Endothelial cell of umbilical vein (primary cell): ENCODE measurements around the gene ANKS1B. TPM values are rescaled to one million over a fixed set of nuclear protein-coding genes. Genes with fewer than 3 reads are reported as not detected.

ENCODE experiments used
- BruUV-seq: library from RNA; stranded (reverse); fragments of 400-500 nt; replicated peaks from 2 replicates; lab custom pipeline; 2021; lab: Mats Ljungman, UMichigan
- CTCF ChIA-PET: fragments of 300-600, 350-600 bp; sonication (Branson Sonifier 250); formaldehyde crosslinking; loops from one replicate; lab custom pipeline; 2021; ENCODE audit warnings: antibody characterized with exemption, inconsistent platforms; lab: Charles Lee
- POLR2A ChIA-PET: fragments of 300-600, 350-600 bp; sonication (Branson Sonifier 250); formaldehyde crosslinking; loops from one replicate; lab custom pipeline; 2021; ENCODE audit warnings: antibody characterized with exemption, inconsistent platforms; lab: Charles Lee
- DNase-seq: peaks from one replicate; pipeline ENCODE4 v3.0.0-alpha.2; 2011; ENCODE audit warnings: low read depth, low spot score
- FAIRE-seq: peaks from 2 replicates; lab custom pipeline; 2011; peaks lifted over from hg19 to GRCh38; lab: Jason Lieb, UNC
- H2AFZ ChIP-seq: 2 replicates; pipeline ENCODE4 v1.6.0; 2012; ENCODE audit warnings: low read depth, low read length, control low read depth, inconsistent platforms
- H3K27ac ChIP-seq: 2 replicates; pipeline ENCODE4 v1.5.1; 2011; ENCODE audit warnings: low read depth, mild to moderate bottlenecking, control low read depth, low read length, moderate library complexity; ENCODE audit not compliant: insufficient read depth
- H3K27me3 ChIP-seq, 2 experiments: 2 replicates each; pipeline versions ENCODE4 v1.6.0 to v1.6.1; 2011; ENCODE audit warnings: low read length in 2 of 2, mixed read lengths in 1 of 2; ENCODE audit not compliant: control insufficient read depth in 2 of 2, insufficient read depth in 2 of 2
- H3K36me3 ChIP-seq, 2 experiments: 2 replicates in 1 of 2; 3 replicates in 1 of 2; pipeline ENCODE4 v1.5.1; 2011; ENCODE audit warnings: low read length in 2 of 2, mild to moderate bottlenecking in 1 of 2, moderate library complexity in 1 of 2; ENCODE audit not compliant: control insufficient read depth in 2 of 2, insufficient read depth in 2 of 2; ENCODE audit errors: extremely low read depth in 1 of 2
- H3K4me1 ChIP-seq: 3 replicates; pipeline ENCODE4 v1.5.1; 2011; ENCODE audit warnings: mild to moderate bottlenecking, low read length; ENCODE audit not compliant: control insufficient read depth, insufficient read depth; ENCODE audit errors: extremely low read depth
- H3K4me2 ChIP-seq: 2 replicates; pipeline ENCODE4 v1.6.1; 2011; ENCODE audit warnings: low read length, control low read depth, mixed read lengths; ENCODE audit not compliant: insufficient read depth
- H3K4me3 ChIP-seq, 3 experiments: fragments of 200-600 bp in 1 of 3; sonication (generic), shearing (Covaris generic) in 1 of 3; replicated peaks in 1 of 3; 2 replicates each; pipeline ENCODE4 v1.5.1; 2011 to 2016; ENCODE audit warnings: control low read depth in 3 of 3, low read length in 3 of 3, mild to moderate bottlenecking in 2 of 3, inconsistent platforms in 1 of 3, low read depth in 1 of 3, moderate library complexity in 1 of 3; ENCODE audit not compliant: insufficient read depth in 1 of 3
- H3K79me2 ChIP-seq: 2 replicates; pipeline ENCODE4 v1.6.0; 2012; ENCODE audit warnings: low read length, inconsistent platforms; ENCODE audit not compliant: control insufficient read depth, insufficient read depth
- H3K9ac ChIP-seq: replicated peaks from 2 replicates; pipeline ENCODE3; 2011; ENCODE audit warnings: low read length, control low read depth; ENCODE audit not compliant: insufficient read depth; ENCODE audit errors: extremely low read depth
- H3K9me1 ChIP-seq: replicated peaks from 3 replicates; pipeline ENCODE4 v1.6.0; 2011; ENCODE audit warnings: mild to moderate bottlenecking, low read length; ENCODE audit not compliant: control insufficient read depth, insufficient read depth; ENCODE audit errors: extremely low read depth
- H3K9me3 ChIP-seq: replicated peaks from 2 replicates; pipeline ENCODE4 v1.5.1; 2012; ENCODE audit warnings: low read length, inconsistent platforms; ENCODE audit not compliant: control insufficient read depth, insufficient read depth
- H4K20me1 ChIP-seq: replicated peaks from 2 replicates; pipeline ENCODE3; 2011; ENCODE audit warnings: mild to moderate bottlenecking, low read length; ENCODE audit not compliant: control insufficient read depth, insufficient read depth; ENCODE audit errors: extremely low read depth
- FOS ChIP-seq: IDR thresholded peaks from 2 replicates; pipeline ENCODE4 v1.6.1; 2011; ENCODE audit warnings: mild to moderate bottlenecking, low read length, moderate library complexity, borderline replicate concordance; ENCODE audit not compliant: insufficient read depth
- GATA2 ChIP-seq: IDR thresholded peaks from 2 replicates; pipeline ENCODE4 v1.7.0; 2011; ENCODE audit warnings: low read depth, mild to moderate bottlenecking, moderate library complexity, mixed read lengths, low read length; ENCODE audit not compliant: insufficient read length, insufficient read depth
- MYC ChIP-seq: IDR thresholded peaks from one replicate; pipeline ENCODE4 v1.6.1; 2011; ENCODE audit warnings: mild to moderate bottlenecking, low read depth, low read length
- POLR2A ChIP-seq: IDR thresholded peaks from 2 replicates; pipeline ENCODE4 v1.6.1; 2012; ENCODE audit warnings: low read depth, mild to moderate bottlenecking, control low read depth, low read length
- dilution Hi-C: fragments of 300-500 bp; cut with MboI; formaldehyde crosslinking; loops from one replicate; pipeline ENCODE4 v1.15.0; 2019; ENCODE audit warnings: low sequenced_read_pairs; ENCODE audit not compliant: extremely low pct_ligation_motif_present
- intact Hi-C: fragments of 100-400 bp; cut with micrococcal nuclease; formaldehyde crosslinking; loops from one replicate; pipeline ENCODE4 v1.10.0; 2022
- polyA plus RNA-seq, 4 experiments: library from polyadenylated mRNA; depleted of rRNA in 3 of 4; stranded (reverse) in 3 of 4; unstranded in 1 of 4; fragments of >200 nt; gene quantifications; 2 replicates each; pipeline versions ENCODE4 v1.2.1 to v1.2.3, GENCODE V29; 2011 to 2012; ENCODE audit warnings: missing spikeins in 1 of 4
- total RNA-seq: library from RNA; stranded (reverse); gene quantifications from 2 replicates; pipeline ENCODE4 v1.2.3, GENCODE V29; 2021
- TF ChIP-seq, protein P1 (sequence below): IDR thresholded peaks from 2 replicates; pipeline ENCODE4 v1.6.1; 2011; ENCODE audit not compliant: insufficient read depth, insufficient read length
- TF ChIP-seq, protein P2 (sequence below), 2 donors: IDR thresholded peaks; 1 replicate in 1 of 2; 2 replicates in 1 of 2; pipeline ENCODE4 v1.5.1; 2011; ENCODE audit warnings: low read length in 2 of 2, mild to moderate bottlenecking in 2 of 2, moderate library complexity in 2 of 2, control low read depth in 1 of 2, inconsistent platforms in 1 of 2, low read depth in 1 of 2; ENCODE audit not compliant: insufficient read depth in 1 of 2; ENCODE audit errors: extremely low read depth in 1 of 2

Gene ANKS1B
- total and polyA plus RNA-seq, 2 donors (not counting 3 experiments of a cell fraction or from before 2014, with no cell fraction given), result 0.15 to 0.38 TPM

DNA sequence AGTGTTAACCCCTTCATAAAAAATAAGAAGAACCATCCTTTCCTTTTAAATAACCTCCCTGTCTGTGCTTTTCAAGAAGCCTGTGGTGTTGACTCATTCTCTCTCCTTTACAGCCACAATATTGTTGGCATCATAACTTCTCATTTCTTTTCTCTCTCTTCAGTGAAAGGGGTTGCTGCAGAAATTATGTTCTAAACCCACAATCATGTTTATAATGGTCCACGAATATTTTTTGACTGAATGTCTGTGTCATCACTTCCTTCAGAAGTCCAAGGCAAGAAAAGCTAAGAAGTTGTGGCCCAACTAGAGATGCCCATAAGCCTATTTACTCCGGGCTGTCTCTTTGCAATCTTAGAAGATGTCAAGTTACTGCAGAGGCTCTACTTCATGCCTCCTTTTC, 851.3 kb downstream of the ANKS1B start:
- no peak overlapping the region for H3K9ac ChIP-seq
- dilution Hi-C loops (no loop called here), intact Hi-C loops (no loop called here)
- H3K36me3 ChIP-seq, result no peaks in the 10 kb centered on the region
- no peak for TF ChIP-seq MYC
- TF ChIP-seq GATA2, result no peak
- TF ChIP-seq, protein P1, sequence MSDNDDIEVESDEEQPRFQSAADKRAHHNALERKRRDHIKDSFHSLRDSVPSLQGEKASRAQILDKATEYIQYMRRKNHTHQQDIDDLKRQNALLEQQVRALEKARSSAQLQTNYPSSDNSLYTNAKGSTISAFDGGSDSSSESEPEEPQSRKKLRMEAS, result no peak
- TF ChIP-seq POLR2A, result no peak
- TF ChIP-seq FOS, result no peak
- TF ChIP-seq, protein P2, sequence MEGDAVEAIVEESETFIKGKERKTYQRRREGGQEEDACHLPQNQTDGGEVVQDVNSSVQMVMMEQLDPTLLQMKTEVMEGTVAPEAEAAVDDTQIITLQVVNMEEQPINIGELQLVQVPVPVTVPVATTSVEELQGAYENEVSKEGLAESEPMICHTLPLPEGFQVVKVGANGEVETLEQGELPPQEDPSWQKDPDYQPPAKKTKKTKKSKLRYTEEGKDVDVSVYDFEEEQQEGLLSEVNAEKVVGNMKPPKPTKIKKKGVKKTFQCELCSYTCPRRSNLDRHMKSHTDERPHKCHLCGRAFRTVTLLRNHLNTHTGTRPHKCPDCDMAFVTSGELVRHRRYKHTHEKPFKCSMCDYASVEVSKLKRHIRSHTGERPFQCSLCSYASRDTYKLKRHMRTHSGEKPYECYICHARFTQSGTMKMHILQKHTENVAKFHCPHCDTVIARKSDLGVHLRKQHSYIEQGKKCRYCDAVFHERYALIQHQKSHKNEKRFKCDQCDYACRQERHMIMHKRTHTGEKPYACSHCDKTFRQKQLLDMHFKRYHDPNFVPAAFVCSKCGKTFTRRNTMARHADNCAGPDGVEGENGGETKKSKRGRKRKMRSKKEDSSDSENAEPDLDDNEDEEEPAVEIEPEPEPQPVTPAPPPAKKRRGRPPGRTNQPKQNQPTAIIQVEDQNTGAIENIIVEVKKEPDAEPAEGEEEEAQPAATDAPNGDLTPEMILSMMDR (IDR thresholded peaks at IDR 0.05; ENCODE audit: extremely low read depth in 1 of 2, insufficient read depth in 1 of 2, low read depth in 1 of 2, low read length in 2 of 2), result no peak
- ChIA-PET CTCF (no interaction called here), POLR2A (no interaction called here)
- no peak overlapping the region for H3K4me3 ChIP-seq
- H3K9me1 ChIP-seq, result no peaks in the 10 kb centered on the region
- no peak overlapping the region for H3K27ac ChIP-seq
- H4K20me1 ChIP-seq, result no peaks in the 10 kb centered on the region
- FAIRE-seq (no peak), DNase-seq (no peak)
- H3K9me3 ChIP-seq, result no peaks in the 10 kb centered on the region
- no peaks in the 10 kb centered on the region for H3K4me1 ChIP-seq
- H3K4me2 ChIP-seq, result no peak overlapping the region
- H3K27me3 ChIP-seq, result no peaks in the 10 kb centered on the region
- H3K79me2 ChIP-seq, result no peaks in the 10 kb centered on the region
- no TSS peak for BruUV-seq
- no peak overlapping the region for H2AFZ ChIP-seq

DNA sequence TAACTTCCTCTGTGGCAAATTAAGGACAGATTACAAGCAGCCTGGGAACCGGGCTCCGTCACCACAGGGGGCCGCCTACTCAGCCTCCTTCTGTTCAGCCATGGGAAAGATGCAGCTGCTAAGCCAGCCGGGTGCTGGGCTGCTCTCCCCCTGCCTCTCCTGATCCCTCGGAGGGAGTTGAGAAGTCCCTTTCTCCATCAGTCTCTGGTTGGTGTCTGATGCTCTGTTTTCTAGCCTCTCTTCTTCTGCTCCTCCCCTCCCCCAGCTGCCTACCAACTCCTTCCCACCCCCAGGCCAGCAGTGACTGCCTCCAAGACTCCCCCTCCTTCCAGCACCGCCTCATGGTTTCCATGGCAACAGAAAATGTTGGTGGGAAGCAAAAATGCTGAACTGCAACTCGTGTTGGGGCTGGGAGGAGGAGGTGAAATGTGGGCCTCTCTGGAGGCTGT, 853.0 kb downstream of the ANKS1B start:
- no peaks in the 10 kb centered on the region for H3K27me3 ChIP-seq
- H3K36me3 ChIP-seq, result no peaks in the 10 kb centered on the region
- TF ChIP-seq, protein P2 (IDR thresholded peaks at IDR 0.05; ENCODE audit: extremely low read depth in 1 of 2, insufficient read depth in 1 of 2, low read depth in 1 of 2, low read length in 2 of 2), result no peak
- no peak overlapping the region for H3K27ac ChIP-seq
- no peaks in the 10 kb centered on the region for H3K9me1 ChIP-seq
- dilution Hi-C loops (no loop called here), intact Hi-C loops (no loop called here)
- no peaks in the 10 kb centered on the region for H3K9me3 ChIP-seq
- FAIRE-seq (no peak), DNase-seq (no peak)
- no TSS peak for BruUV-seq
- no peaks in the 10 kb centered on the region for H3K4me1 ChIP-seq
- H2AFZ ChIP-seq, result no peak overlapping the region
- POLR2A ChIA-PET, result no interaction called here
- H3K4me3 ChIP-seq, result no peak overlapping the region
- no peaks in the 10 kb centered on the region for H4K20me1 ChIP-seq
- H3K79me2 ChIP-seq, result no peaks in the 10 kb centered on the region
- no peak overlapping the region for H3K4me2 ChIP-seq
- no peak overlapping the region for H3K9ac ChIP-seq
- CTCF ChIA-PET, result no interaction called here
